Uterus (tissue), 2 donors: ENCODE data around the gene PLEKHG4B.

Experiments
- POLR2A ChIP-seq, 2 donors: fragments of 450-650 bp; IDR thresholded peaks; one replicate each; pipeline ENCODE4 v1.6.1; 2016; ENCODE audit warnings: antibody characterized with exemption in 2 of 2, mild to moderate bottlenecking in 1 of 2, moderate library complexity in 1 of 2
- TF ChIP-seq, protein P1 (sequence below), 4 experiments: fragments of 200-600 bp in 2 of 4; fragments of 450-650 bp in 2 of 4; sonication (generic) in 2 of 4; IDR thresholded peaks; one replicate each; pipeline ENCODE4 v1.5.1; 2016 to 2019; ENCODE audit warnings: antibody characterized with exemption in 4 of 4, mild to moderate bottlenecking in 2 of 4, moderate library complexity in 1 of 4

DNA sequence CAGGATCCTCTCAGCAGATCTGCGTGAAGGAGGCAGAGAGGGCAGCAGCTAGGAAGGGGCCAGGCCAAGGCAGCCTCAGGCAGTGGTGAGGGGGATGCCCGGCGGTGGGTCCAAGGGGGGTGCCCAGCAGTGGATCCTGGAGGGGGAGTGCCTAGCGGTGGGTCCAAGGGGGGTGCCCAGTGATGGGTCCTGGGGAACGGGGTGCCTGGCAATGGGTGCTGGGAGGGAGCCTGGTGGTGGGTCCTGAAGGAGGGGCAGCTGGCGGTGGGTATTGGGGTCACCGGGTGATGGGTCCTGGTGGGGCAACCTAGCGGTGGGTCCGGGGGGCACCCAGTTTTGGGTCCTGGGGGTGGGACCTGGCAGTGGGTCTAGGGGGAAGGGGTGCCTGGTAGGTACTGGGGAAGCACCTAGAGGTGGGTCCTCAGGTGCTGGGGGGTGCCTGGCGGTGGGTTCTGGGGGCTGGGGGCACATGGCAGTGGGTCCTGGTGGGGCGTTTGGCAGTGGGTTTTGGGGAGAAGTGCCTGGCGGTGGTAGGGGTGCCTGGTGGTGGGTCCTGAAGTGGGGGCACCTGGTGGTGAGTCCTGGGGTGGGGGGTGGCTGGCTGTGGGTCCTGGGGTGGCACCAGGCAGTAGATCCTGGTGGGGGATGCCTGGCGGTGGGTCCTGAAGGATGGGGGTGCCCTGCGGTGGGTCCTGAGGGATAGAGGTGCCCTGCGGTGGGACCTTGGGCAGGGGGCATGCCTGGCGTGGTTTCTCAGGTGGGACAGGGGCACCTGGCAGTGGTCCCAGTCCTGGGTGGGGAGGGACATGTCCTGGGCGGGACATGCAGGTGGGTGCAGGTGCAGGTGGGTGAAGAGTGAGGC, 101.2 kb downstream of the PLEKHG4B start:
- TF ChIP-seq POLR2A (IDR thresholded peaks at IDR 0.05) = no peak
- TF ChIP-seq, protein P1, sequence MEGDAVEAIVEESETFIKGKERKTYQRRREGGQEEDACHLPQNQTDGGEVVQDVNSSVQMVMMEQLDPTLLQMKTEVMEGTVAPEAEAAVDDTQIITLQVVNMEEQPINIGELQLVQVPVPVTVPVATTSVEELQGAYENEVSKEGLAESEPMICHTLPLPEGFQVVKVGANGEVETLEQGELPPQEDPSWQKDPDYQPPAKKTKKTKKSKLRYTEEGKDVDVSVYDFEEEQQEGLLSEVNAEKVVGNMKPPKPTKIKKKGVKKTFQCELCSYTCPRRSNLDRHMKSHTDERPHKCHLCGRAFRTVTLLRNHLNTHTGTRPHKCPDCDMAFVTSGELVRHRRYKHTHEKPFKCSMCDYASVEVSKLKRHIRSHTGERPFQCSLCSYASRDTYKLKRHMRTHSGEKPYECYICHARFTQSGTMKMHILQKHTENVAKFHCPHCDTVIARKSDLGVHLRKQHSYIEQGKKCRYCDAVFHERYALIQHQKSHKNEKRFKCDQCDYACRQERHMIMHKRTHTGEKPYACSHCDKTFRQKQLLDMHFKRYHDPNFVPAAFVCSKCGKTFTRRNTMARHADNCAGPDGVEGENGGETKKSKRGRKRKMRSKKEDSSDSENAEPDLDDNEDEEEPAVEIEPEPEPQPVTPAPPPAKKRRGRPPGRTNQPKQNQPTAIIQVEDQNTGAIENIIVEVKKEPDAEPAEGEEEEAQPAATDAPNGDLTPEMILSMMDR (IDR thresholded peaks at IDR 0.05) = no peak
